HepG2 (cell line): ENCODE data around the gene PDGFRA. TPM values are rescaled to one million over a fixed set of nuclear protein-coding genes. Genes with fewer than 3 reads are reported as not detected.

Source experiments
- ATAC-seq: fragments of 200-7000 bp; cut with Tn5 transposase; 3 replicates; pipeline ENCODE4 v1.9.1; 2020; ENCODE audit warnings: mild to moderate bottlenecking, moderate library complexity
- BruUV-seq: library from RNA; stranded (reverse); fragments of 400-500 nt; replicated peaks from 2 replicates; lab custom pipeline; 2021; lab: Mats Ljungman, UMichigan
- CTCF ChIA-PET: fragments of 300-600 bp; formaldehyde crosslinking; extraction: SDS; loops from one replicate; lab custom pipeline; 2021; ENCODE audit warnings: low total read pairs, inconsistent platforms, low intra/inter-chr PET ratio; lab: Yijun Ruan, JAX
- POLR2A ChIA-PET: fragments of 350-600 bp; sonication (Branson Sonifier 250); formaldehyde crosslinking; loops from one replicate; lab custom pipeline; 2020; ENCODE audit warnings: antibody characterized with exemption, inconsistent platforms; lab: Yijun Ruan, JAX
- DNase-seq: peaks from one replicate; pipeline ENCODE4 v3.0.0-alpha.2; 2015; ENCODE audit warnings: low spot score
- FAIRE-seq: peaks from 3 replicates; lab custom pipeline; 2011; peaks lifted over from hg19 to GRCh38; lab: Jason Lieb, UNC
- H2AFZ ChIP-seq: one replicate; pipeline ENCODE4 v1.6.1; 2011; ENCODE audit warnings: low read length, inconsistent platforms
- H3K27ac ChIP-seq: fragments of 300-600 bp; 3 replicates; pipeline ENCODE4 v1.8.0; 2011; ENCODE audit warnings: mixed run types, mild to moderate bottlenecking, mixed read lengths, low read length, inconsistent platforms; ENCODE audit not compliant: insufficient read depth; ENCODE audit errors: extremely low read length
- H3K27me3 ChIP-seq, 2 experiments: fragments of 200-600 bp in 1 of 2; 2 replicates in 1 of 2; 3 replicates in 1 of 2; pipeline versions ENCODE4 v1.6.0 to v1.8.0; 2011; ENCODE audit warnings: low read length in 2 of 2, mild to moderate bottlenecking in 2 of 2, moderate library complexity in 2 of 2, inconsistent platforms in 1 of 2; ENCODE audit not compliant: insufficient read depth in 2 of 2, control insufficient read depth in 1 of 2
- H3K36me3 ChIP-seq, 2 experiments: fragments of 200-600 bp in 1 of 2; replicated peaks in 1 of 2; 2 replicates in 1 of 2; 3 replicates in 1 of 2; pipeline versions ENCODE4 v1.5.1 to v1.8.0; 2011; ENCODE audit warnings: low read length in 2 of 2, inconsistent platforms in 1 of 2; ENCODE audit not compliant: insufficient read depth in 2 of 2, control insufficient read depth in 1 of 2
- H3K4me1 ChIP-seq: 2 replicates; pipeline ENCODE4 v1.5.1; 2012; ENCODE audit warnings: low read length, inconsistent platforms; ENCODE audit not compliant: insufficient read depth
- H3K4me2 ChIP-seq: 2 replicates; pipeline ENCODE4 v1.6.0; 2011; ENCODE audit warnings: low read depth, low read length, inconsistent platforms
- H3K4me3 ChIP-seq, 3 experiments: fragments of 200-600 bp in 1 of 3; sonication (generic), shearing (Covaris generic) in 1 of 3; replicated peaks in 1 of 3; 2 replicates each; pipeline ENCODE4 v1.5.1; 2011 to 2016; ENCODE audit warnings: low read length in 3 of 3, inconsistent platforms in 2 of 3, low read depth in 2 of 3, mild to moderate bottlenecking in 2 of 3, control low read depth in 1 of 3, mixed read lengths in 1 of 3; ENCODE audit not compliant: insufficient read depth in 1 of 3
- H3K79me2 ChIP-seq: one replicate; pipeline ENCODE4 v1.6.1; 2011; ENCODE audit warnings: low read length, inconsistent platforms; ENCODE audit not compliant: insufficient read depth
- H3K9ac ChIP-seq: 2 replicates; pipeline ENCODE4 v1.6.0; 2011; ENCODE audit warnings: mild to moderate bottlenecking, low read depth, low read length, inconsistent platforms; ENCODE audit not compliant: insufficient read depth
- H3K9me3 ChIP-seq: 2 replicates; pipeline ENCODE4 v1.5.1; 2012; ENCODE audit warnings: mild to moderate bottlenecking, low read length
- H4K20me1 ChIP-seq: 2 replicates; pipeline ENCODE4 v1.6.0; 2011; ENCODE audit warnings: inconsistent platforms, mild to moderate bottlenecking, low read length, moderate library complexity; ENCODE audit not compliant: insufficient read depth
- ATF7-NPFF ChIP-seq: sonication (generic); formaldehyde crosslinking; IDR thresholded peaks from 2 replicates; pipeline ENCODE4 v1.8.1; 2023; ENCODE audit warnings: mild to moderate bottlenecking, low read depth, missing genetic modification reagents, moderate library complexity
- ATM ChIP-seq: fragments of 450-650 bp; IDR thresholded peaks from 2 replicates; pipeline ENCODE4 v1.7.1; 2017; ENCODE audit warnings: mild to moderate bottlenecking, borderline replicate concordance
- GATAD1 ChIP-seq: IDR thresholded peaks from 2 replicates; pipeline ENCODE4 v1.6.1; 2016; ENCODE audit warnings: missing genetic modification reagents, missing compliant biosample characterization
- HMG20B ChIP-seq: conservative IDR thresholded peaks from 2 replicates; pipeline ENCODE4 v1.6.1; 2016; ENCODE audit warnings: missing genetic modification reagents, missing compliant biosample characterization
- KDM4B ChIP-seq: sonication (generic); formaldehyde crosslinking; IDR thresholded peaks from 2 replicates; pipeline ENCODE4 v1.4.0; 2020; ENCODE audit warnings: missing genetic modification reagents
- PAX8 ChIP-seq: sonication (generic); formaldehyde crosslinking; IDR thresholded peaks from 2 replicates; pipeline ENCODE4 v1.8.0; 2022; ENCODE audit warnings: mild to moderate bottlenecking, missing genetic modification reagents, borderline replicate concordance
- POLR2AphosphoS2 ChIP-seq: IDR thresholded peaks from 2 replicates; pipeline ENCODE4 v1.6.1; 2011; ENCODE audit warnings: low read depth, low read length, improper control_type of control experiment
- RBM22 ChIP-seq: fragments of 200-400 bp; formaldehyde crosslinking; optimal IDR thresholded peaks from 2 replicates; pipeline ENCODE3; 2017; ENCODE audit warnings: mild to moderate bottlenecking, low read length, moderate library complexity
- RORA ChIP-seq: sonication (generic); formaldehyde crosslinking; IDR thresholded peaks from 2 replicates; pipeline ENCODE4 v1.5.0; 2020; ENCODE audit warnings: mild to moderate bottlenecking, missing genetic modification reagents, moderate library complexity
- SP140L ChIP-seq: sonication (generic); formaldehyde crosslinking; IDR thresholded peaks from 2 replicates; pipeline ENCODE4 v1.4.0; 2020; ENCODE audit warnings: missing genetic modification reagents, borderline replicate concordance
- ZNF282 ChIP-seq: fragments of 450-650 bp; IDR thresholded peaks from 2 replicates; pipeline ENCODE4 v1.6.1; 2018; ENCODE audit not compliant: partially characterized antibody
- ZNF335 ChIP-seq: sonication (generic); formaldehyde crosslinking; IDR thresholded peaks from 2 replicates; pipeline ENCODE4 v1.4.0; 2020; ENCODE audit warnings: missing genetic modification reagents
- ZNF564 ChIP-seq: sonication (generic); formaldehyde crosslinking; IDR thresholded peaks from 2 replicates; pipeline ENCODE4 v1.8.1; 2023; ENCODE audit warnings: mild to moderate bottlenecking, missing genetic modification reagents
- WGBS: methylation state at CpG from one replicate; pipeline ENCODE4 v1.1.6; 2017; ENCODE audit warnings: low lambda C conversion rate; 5-methylcytosine and 5-hydroxymethylcytosine counted together
- in situ Hi-C: cut with HindIII; loops from 2 replicates; pipeline ENCODE4 v1.10.0; 2017; ENCODE audit warnings: low pct_unique_long_range_greater_than_20kb; ENCODE audit not compliant: extremely low pct_ligation_motif_present
- intact Hi-C: fragments of 100-400 bp; cut with micrococcal nuclease; formaldehyde crosslinking; loops from one replicate; pipeline ENCODE4 v1.10.0; 2022; ENCODE audit not compliant: unreplicated experiment
- polyA plus RNA-seq, 8 experiments: library from polyadenylated mRNA; depleted of rRNA in 3 of 8; stranded (reverse) in 7 of 8; unstranded in 1 of 8; fragments of >200 nt; fragmentation: Illumina TruSeq in 4 of 8; extraction: Trizol in 4 of 8; gene quantifications; 2 replicates each; pipeline versions ENCODE4 v1.2.1 to v1.2.3, GENCODE V29; 2011 to 2016; ENCODE audit warnings: low read depth in 4 of 8, missing spikeins in 1 of 8, mixed read lengths in 1 of 8; ENCODE audit not compliant: insufficient read depth in 1 of 8
- total RNA-seq, 5 experiments: library from RNA; depleted of rRNA; stranded (reverse); fragments of >200 nt; fragmentation: Illumina TruSeq; extraction: Trizol; gene quantifications; 2 replicates each; pipeline ENCODE4 v1.2.3, GENCODE V29; 2016; ENCODE audit warnings: low read depth in 1 of 5
- TF ChIP-seq, protein P1 (sequence below), 2 experiments: sonication (generic) in 1 of 2; formaldehyde crosslinking in 1 of 2; IDR thresholded peaks; 2 replicates each; pipeline versions ENCODE4 v1.6.1 to v1.9.0; 2014 to 2022; ENCODE audit warnings: antibody characterized with exemption in 1 of 2, borderline replicate concordance in 1 of 2, inconsistent platforms in 1 of 2, low read depth in 1 of 2, missing genetic modification reagents in 1 of 2
- TF ChIP-seq, protein P2 (sequence below): sonication (generic); formaldehyde crosslinking; IDR thresholded peaks from 2 replicates; pipeline ENCODE4 v1.8.1; 2022; ENCODE audit warnings: mild to moderate bottlenecking, missing genetic modification reagents
- TF ChIP-seq, protein P3 (sequence below): sonication (generic); formaldehyde crosslinking; IDR thresholded peaks from 2 replicates; pipeline ENCODE4 v1.8.0; 2023; ENCODE audit warnings: mild to moderate bottlenecking, missing genetic modification reagents

The PDGFRA gene
- total and polyA plus RNA-seq, 2 of the 13 experiments (the other 11 are each of a cell fraction or from before 2014, with no cell fraction given) = 0.04 TPM; not detected in 1

GRCh38 chr4:54185866-54186265, 43.2 kb upstream of the PDGFRA start:
- ATAC-seq (no peak), DNase-seq (no peak), FAIRE-seq (no peak)
- WGBS = 0% methylated on average over 1 of the region's 1 CpG
- intact Hi-C loops = no loop called here
- in situ Hi-C loops = no loop called here
- Histone ChIP-seq H3K27ac (no peak overlapping the region), H2AFZ (no peak overlapping the region), H3K4me2 (no peak overlapping the region), H3K4me1 (no peaks in the 10 kb centered on the region), H3K4me3 (no peak overlapping the region), H3K9me3 (no peaks in the 10 kb centered on the region), H4K20me1 (no peaks in the 10 kb centered on the region), H3K36me3 (no peaks in the 10 kb centered on the region), H3K79me2 (no peaks in the 10 kb centered on the region), H3K9ac (no peak overlapping the region), H3K27me3 (no peaks in the 10 kb centered on the region)
- ChIA-PET POLR2A (no interaction called here), CTCF (no interaction called here)
- BruUV-seq = no TSS peak
- TF ChIP-seq PAX8 (CRISPR knock-in tag) (no peak), ZNF335 (CRISPR knock-in tag) (no peak), ATM (no peak), ZNF282 (no peak), RORA (no peak), GATAD1 (CRISPR knock-in tag) (no peak), ZNF564 (CRISPR knock-in tag) (no peak), RBM22 (no peak), POLR2AphosphoS2 (no peak), ATF7-NPFF (no peak), KDM4B (no peak), SP140L (CRISPR knock-in tag) (no peak), HMG20B (no peak)
- TF ChIP-seq, protein P1, sequence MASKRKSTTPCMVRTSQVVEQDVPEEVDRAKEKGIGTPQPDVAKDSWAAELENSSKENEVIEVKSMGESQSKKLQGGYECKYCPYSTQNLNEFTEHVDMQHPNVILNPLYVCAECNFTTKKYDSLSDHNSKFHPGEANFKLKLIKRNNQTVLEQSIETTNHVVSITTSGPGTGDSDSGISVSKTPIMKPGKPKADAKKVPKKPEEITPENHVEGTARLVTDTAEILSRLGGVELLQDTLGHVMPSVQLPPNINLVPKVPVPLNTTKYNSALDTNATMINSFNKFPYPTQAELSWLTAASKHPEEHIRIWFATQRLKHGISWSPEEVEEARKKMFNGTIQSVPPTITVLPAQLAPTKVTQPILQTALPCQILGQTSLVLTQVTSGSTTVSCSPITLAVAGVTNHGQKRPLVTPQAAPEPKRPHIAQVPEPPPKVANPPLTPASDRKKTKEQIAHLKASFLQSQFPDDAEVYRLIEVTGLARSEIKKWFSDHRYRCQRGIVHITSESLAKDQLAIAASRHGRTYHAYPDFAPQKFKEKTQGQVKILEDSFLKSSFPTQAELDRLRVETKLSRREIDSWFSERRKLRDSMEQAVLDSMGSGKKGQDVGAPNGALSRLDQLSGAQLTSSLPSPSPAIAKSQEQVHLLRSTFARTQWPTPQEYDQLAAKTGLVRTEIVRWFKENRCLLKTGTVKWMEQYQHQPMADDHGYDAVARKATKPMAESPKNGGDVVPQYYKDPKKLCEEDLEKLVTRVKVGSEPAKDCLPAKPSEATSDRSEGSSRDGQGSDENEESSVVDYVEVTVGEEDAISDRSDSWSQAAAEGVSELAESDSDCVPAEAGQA (IDR thresholded peaks at IDR 0.05; ENCODE audit: low read depth) = no peak
- TF ChIP-seq, protein P1 (CRISPR knock-in tag; IDR thresholded peaks at IDR 0.05; ENCODE audit: borderline replicate concordance) = no peak
- TF ChIP-seq, protein P2, sequence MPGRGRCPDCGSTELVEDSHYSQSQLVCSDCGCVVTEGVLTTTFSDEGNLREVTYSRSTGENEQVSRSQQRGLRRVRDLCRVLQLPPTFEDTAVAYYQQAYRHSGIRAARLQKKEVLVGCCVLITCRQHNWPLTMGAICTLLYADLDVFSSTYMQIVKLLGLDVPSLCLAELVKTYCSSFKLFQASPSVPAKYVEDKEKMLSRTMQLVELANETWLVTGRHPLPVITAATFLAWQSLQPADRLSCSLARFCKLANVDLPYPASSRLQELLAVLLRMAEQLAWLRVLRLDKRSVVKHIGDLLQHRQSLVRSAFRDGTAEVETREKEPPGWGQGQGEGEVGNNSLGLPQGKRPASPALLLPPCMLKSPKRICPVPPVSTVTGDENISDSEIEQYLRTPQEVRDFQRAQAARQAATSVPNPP = no peak
- TF ChIP-seq, protein P3, sequence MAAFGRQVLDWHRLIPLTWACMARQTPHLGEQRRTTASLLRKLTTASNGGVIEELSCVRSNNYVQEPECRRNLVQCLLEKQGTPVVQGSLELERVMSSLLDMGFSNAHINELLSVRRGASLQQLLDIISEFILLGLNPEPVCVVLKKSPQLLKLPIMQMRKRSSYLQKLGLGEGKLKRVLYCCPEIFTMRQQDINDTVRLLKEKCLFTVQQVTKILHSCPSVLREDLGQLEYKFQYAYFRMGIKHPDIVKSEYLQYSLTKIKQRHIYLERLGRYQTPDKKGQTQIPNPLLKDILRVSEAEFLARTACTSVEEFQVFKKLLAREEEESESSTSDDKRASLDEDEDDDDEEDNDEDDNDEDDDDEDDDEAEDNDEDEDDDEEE (CRISPR knock-in tag) = no peak
